ENCODE data around the gene ACSM2A.

DNA sequence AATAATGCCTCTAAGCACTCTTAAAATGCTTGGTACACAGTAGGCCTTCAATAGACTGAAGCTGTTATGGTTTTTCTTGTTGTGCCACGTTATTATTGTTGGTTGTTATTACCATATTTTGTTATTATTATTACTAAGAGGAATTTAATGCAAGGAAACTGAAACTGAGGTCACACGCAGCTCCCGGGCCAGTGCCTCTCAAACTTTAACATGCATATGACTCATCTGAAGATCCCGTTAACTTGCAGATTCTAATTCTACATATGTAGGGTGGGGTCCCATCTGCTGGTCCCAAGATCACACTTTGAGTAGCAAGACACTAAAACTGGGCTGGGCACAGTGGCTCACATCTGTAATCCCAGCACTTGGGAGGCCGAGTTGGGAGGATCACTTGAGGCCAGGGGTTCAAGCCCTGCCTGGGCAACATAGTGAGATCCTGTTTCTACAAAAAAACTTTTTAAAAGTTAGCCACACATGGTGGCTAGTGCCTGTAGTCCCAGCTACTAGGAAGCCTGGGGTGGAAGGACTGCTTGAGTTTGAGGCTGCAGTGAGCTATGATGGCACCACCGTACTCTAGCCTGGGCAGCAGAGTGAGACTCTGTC lies 41.1 kb upstream of the ACSM2A start:
- TF ChIP-seq HDAC6 (IDR thresholded peaks at IDR 0.05; ENCODE audit: low read depth, low read length) (no peak), CBFA2T2 (conservative IDR thresholded peaks at IDR 0.05) (no peak), RFX7 (CRISPR knock-in tag; IDR thresholded peaks at IDR 0.05) (no peak)
- TF ChIP-seq, protein P1, sequence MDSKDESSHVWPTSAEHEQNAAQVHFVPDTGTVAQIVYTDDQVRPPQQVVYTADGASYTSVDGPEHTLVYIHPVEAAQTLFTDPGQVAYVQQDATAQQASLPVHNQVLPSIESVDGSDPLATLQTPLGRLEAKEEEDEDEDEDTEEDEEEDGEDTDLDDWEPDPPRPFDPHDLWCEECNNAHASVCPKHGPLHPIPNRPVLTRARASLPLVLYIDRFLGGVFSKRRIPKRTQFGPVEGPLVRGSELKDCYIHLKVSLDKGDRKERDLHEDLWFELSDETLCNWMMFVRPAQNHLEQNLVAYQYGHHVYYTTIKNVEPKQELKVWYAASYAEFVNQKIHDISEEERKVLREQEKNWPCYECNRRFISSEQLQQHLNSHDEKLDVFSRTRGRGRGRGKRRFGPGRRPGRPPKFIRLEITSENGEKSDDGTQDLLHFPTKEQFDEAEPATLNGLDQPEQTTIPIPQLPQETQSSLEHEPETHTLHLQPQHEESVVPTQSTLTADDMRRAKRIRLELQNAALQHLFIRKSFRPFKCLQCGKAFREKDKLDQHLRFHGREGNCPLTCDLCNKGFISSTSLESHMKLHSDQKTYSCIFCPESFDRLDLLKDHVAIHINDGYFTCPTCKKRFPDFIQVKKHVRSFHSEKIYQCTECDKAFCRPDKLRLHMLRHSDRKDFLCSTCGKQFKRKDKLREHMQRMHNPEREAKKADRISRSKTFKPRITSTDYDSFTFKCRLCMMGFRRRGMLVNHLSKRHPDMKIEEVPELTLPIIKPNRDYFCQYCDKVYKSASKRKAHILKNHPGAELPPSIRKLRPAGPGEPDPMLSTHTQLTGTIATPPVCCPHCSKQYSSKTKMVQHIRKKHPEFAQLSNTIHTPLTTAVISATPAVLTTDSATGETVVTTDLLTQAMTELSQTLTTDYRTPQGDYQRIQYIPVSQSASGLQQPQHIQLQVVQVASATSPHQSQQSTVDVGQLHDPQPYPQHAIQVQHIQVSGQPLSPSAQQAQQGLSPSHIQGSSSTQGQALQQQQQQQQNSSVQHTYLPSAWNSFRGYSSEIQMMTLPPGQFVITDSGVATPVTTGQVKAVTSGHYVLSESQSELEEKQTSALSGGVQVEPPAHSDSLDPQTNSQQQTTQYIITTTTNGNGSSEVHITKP (IDR thresholded peaks at IDR 0.05; ENCODE audit: partially characterized antibody): no peak

All from K562 (cell line).